GM23338 (cell line): ENCODE data around the gene CTDSPL. TPM values are rescaled to one million over a fixed set of nuclear protein-coding genes. Genes with fewer than 3 reads are reported as not detected.

Experiments used
- ATAC-seq: fragments of 200-7000 bp; cut with Tn5 transposase; 3 replicates; pipeline ENCODE4 v1.9.1; 2020
- DNase-seq: peaks from one replicate; pipeline ENCODE4 v3.0.0-alpha.2; 2015; ENCODE audit warnings: low spot score
- H2AFZ ChIP-seq: fragments of 200-600 bp; sonication (generic); 2 replicates; pipeline ENCODE4 v1.8.0; 2016; ENCODE audit warnings: antibody characterized with exemption, mild to moderate bottlenecking, moderate library complexity
- H3F3A ChIP-seq: fragments of 200-600 bp; sonication (generic); replicated peaks from 2 replicates; pipeline ENCODE4 v1.8.0; 2017; ENCODE audit warnings: antibody characterized with exemption, mixed run types, low read depth
- H3K27ac ChIP-seq: fragments of 200-600 bp; sonication (generic); 2 replicates; pipeline ENCODE4 v1.6.1; 2016; ENCODE audit warnings: low read depth
- H3K27me3 ChIP-seq: fragments of 200-600 bp; sonication (generic); 2 replicates; pipeline ENCODE4 v1.8.0; 2016; ENCODE audit warnings: mild to moderate bottlenecking, mixed run types, moderate library complexity; ENCODE audit not compliant: insufficient read depth
- H3K36me3 ChIP-seq: fragments of 200-600 bp; sonication (generic); 2 replicates; pipeline ENCODE4 v1.8.0; 2016; ENCODE audit warnings: mild to moderate bottlenecking; ENCODE audit not compliant: insufficient read depth
- H3K4me1 ChIP-seq: fragments of 200-600 bp; sonication (generic); 2 replicates; pipeline ENCODE4 v1.8.0; 2016; ENCODE audit warnings: mild to moderate bottlenecking, moderate library complexity; ENCODE audit not compliant: insufficient read depth
- H3K4me2 ChIP-seq: fragments of 200-600 bp; sonication (generic); 2 replicates; pipeline ENCODE4 v1.7.1; 2017; ENCODE audit warnings: mixed run types
- H3K4me3 ChIP-seq: fragments of 200-600 bp; sonication (generic); 2 replicates; pipeline ENCODE4 v1.6.1; 2016; ENCODE audit warnings: mixed run types
- H3K79me2 ChIP-seq: fragments of 200-600 bp; sonication (generic); replicated peaks from 2 replicates; pipeline ENCODE4 v1.8.0; 2017; ENCODE audit warnings: mild to moderate bottlenecking; ENCODE audit not compliant: insufficient read depth
- H3K9me2 ChIP-seq: fragments of 200-600 bp; sonication (generic); 2 replicates; pipeline ENCODE4 v1.8.0; 2017; ENCODE audit not compliant: insufficient read depth
- H4K20me1 ChIP-seq: fragments of 200-600 bp; sonication (generic); replicated peaks from 2 replicates; pipeline ENCODE4 v1.8.0; 2017; ENCODE audit warnings: mild to moderate bottlenecking; ENCODE audit not compliant: insufficient read depth
- H3K27ac Mint-ChIP-seq: 2 replicates; pipeline ENCODE4 v1.8.0; 2020; ENCODE audit warnings: inconsistent platforms, mild to moderate bottlenecking, moderate library complexity, mixed read lengths
- H3K27me3 Mint-ChIP-seq: 3 replicates; pipeline ENCODE4 v1.8.0; 2022; ENCODE audit warnings: low read depth, mild to moderate bottlenecking, moderate library complexity, mixed read lengths, inconsistent platforms; ENCODE audit not compliant: insufficient read depth, poor library complexity
- H3K36me3 Mint-ChIP-seq: 3 replicates; pipeline ENCODE4 v1.8.0; 2021; ENCODE audit warnings: low read depth, mild to moderate bottlenecking, inconsistent platforms, moderate library complexity, mixed read lengths
- H3K4me1 Mint-ChIP-seq: 3 replicates; pipeline ENCODE4 v1.8.0; 2020; ENCODE audit warnings: mild to moderate bottlenecking, inconsistent platforms, mixed read lengths
- H3K4me3 Mint-ChIP-seq: 3 replicates; pipeline ENCODE4 v1.8.0; 2021; ENCODE audit warnings: moderate library complexity, mild to moderate bottlenecking, inconsistent platforms, mixed read lengths
- H3K9me3 Mint-ChIP-seq: 3 replicates; pipeline ENCODE4 v1.8.0; 2020; ENCODE audit warnings: moderate library complexity, mild to moderate bottlenecking, inconsistent platforms, mixed read lengths
- CTCF ChIP-seq, 2 experiments: fragments of 200-600 bp in 1 of 2; sonication (generic) in 1 of 2; conservative IDR thresholded peaks; 2 replicates each; pipeline versions ENCODE4 v1.5.1 to v1.6.1; 2016 to 2017; ENCODE audit warnings: antibody characterized with exemption in 2 of 2, low read depth in 2 of 2, mild to moderate bottlenecking in 2 of 2, moderate library complexity in 1 of 2
- ETS1 ChIP-seq: IDR thresholded peaks from 2 replicates; pipeline ENCODE4 v1.6.1; 2016; ENCODE audit warnings: antibody characterized with exemption
- EZH2 ChIP-seq: fragments of 200-600 bp; sonication (generic); IDR thresholded peaks from one replicate; pipeline ENCODE4 v1.8.0; 2017; ENCODE audit warnings: antibody characterized with exemption, mild to moderate bottlenecking, low read depth; ENCODE audit not compliant: unreplicated experiment
- EZH2phosphoT487 ChIP-seq: fragments of 200-600 bp; sonication (generic); IDR thresholded peaks from one replicate; pipeline ENCODE4 v1.8.1; 2018; ENCODE audit warnings: antibody characterized with exemption; ENCODE audit not compliant: unreplicated experiment
- JUNB ChIP-seq: IDR thresholded peaks from one replicate; pipeline ENCODE4 v1.6.1; 2016; ENCODE audit warnings: antibody characterized with exemption; ENCODE audit not compliant: unreplicated experiment
- NANOG ChIP-seq: IDR thresholded peaks from 2 replicates; pipeline ENCODE4 v1.6.1; 2016; ENCODE audit warnings: antibody characterized with exemption, borderline replicate concordance
- POLR2AphosphoS5 ChIP-seq: IDR thresholded peaks from 2 replicates; pipeline ENCODE4 v1.6.1; 2016; ENCODE audit warnings: antibody characterized with exemption, low read depth
- REST ChIP-seq: IDR thresholded peaks from one replicate; pipeline ENCODE4 v1.6.1; 2018; ENCODE audit warnings: antibody characterized with exemption; ENCODE audit not compliant: unreplicated experiment
- STAT1 ChIP-seq: IDR thresholded peaks from one replicate; pipeline ENCODE4 v1.6.1; 2016; ENCODE audit warnings: antibody characterized with exemption; ENCODE audit not compliant: unreplicated experiment
- ZNF331 ChIP-seq: fragments of 250-450 bp; sonication (Bioruptor Pico); IDR thresholded peaks from 2 replicates; pipeline ENCODE4 v1.5.0; 2020; ENCODE audit warnings: low read depth, mild to moderate bottlenecking, moderate library complexity
- ZNF462 ChIP-seq: fragments of 250-450 bp; sonication (Bioruptor Pico); IDR thresholded peaks from 2 replicates; pipeline ENCODE4 v1.5.0; 2020; ENCODE audit warnings: mild to moderate bottlenecking, moderate library complexity
- polyA plus RNA-seq: library from polyadenylated mRNA; unstranded; fragments of >200 nt; fragmentation: Nextera tagmentation; extraction: Ambion mirVana; gene quantifications from 2 replicates; pipeline ENCODE4 v1.2.1, GENCODE V29; 2016
- total RNA-seq: library from RNA; depleted of rRNA; stranded (reverse); fragments of >200 nt; shearing (Covaris generic); gene quantifications from 2 replicates; pipeline ENCODE4 v1.2.3, GENCODE V29; 2014

The CTDSPL gene
- total and polyA plus RNA-seq, 2 experiments from 2014 or later = 23.2 to 42.0 TPM

GRCh38 chr3:38007754-38008090 lies 146.0 kb downstream of the CTDSPL start (continued):
- TF ChIP-seq ZNF462 (CRISPR knock-in tag) (no peak), STAT1 (no peak), ETS1 (no peak), EZH2 (no peak), JUNB (no peak), EZH2phosphoT487 (no peak), NANOG (no peak)

- peaks cover 2% of the 10 kb centered on the region; the same call in 1 of the 3 replicates for H3K36me3 Mint-ChIP-seq
- H3K4me2 ChIP-seq = no peak overlapping the region
- H3K27me3 ChIP-seq = no peaks in the 10 kb centered on the region
- no peak overlapping the region for H2AFZ ChIP-seq
- no peak overlapping the region for H3K4me3 Mint-ChIP-seq
- H3K27me3 Mint-ChIP-seq = peaks cover 15% of the 10 kb centered on the region
- H3K27ac ChIP-seq = no peak overlapping the region
- no peak overlapping the region for H3K27ac Mint-ChIP-seq
- no peaks in the 10 kb centered on the region for H3K79me2 ChIP-seq
- H3K9me2 ChIP-seq = no peaks in the 10 kb centered on the region
- no peak for DNase-seq
- H3K4me1 Mint-ChIP-seq = peaks cover 9% of the 10 kb centered on the region; the same call in 2 of the 3 replicates
- no peaks in the 10 kb centered on the region; the same call in 1 of the 2 replicates for H4K20me1 ChIP-seq
- TF ChIP-seq EZH2 (no peak), CTCF (conservative IDR thresholded peaks at IDR 0.05; ENCODE audit: low read depth in 2 of 2) (no peak), REST (no peak), POLR2AphosphoS5 (no peak), JUNB (no peak), ZNF331 (no peak)
- H3F3A ChIP-seq = no peaks in the 10 kb centered on the region
- no peak overlapping the region for H3K4me3 ChIP-seq
- H3K36me3 ChIP-seq = no peaks in the 10 kb centered on the region
- no peak for ATAC-seq
- H3K4me1 ChIP-seq = no peaks in the 10 kb centered on the region
- no peaks in the 10 kb centered on the region for H3K9me3 Mint-ChIP-seq
Observed at GRCh38 chr3:38008191-38008701, 146.6 kb downstream of the CTDSPL start.
